Measurements from ENCODE around the gene CPAMD8. TPM values are rescaled to one million over a fixed set of nuclear protein-coding genes. Genes with fewer than 3 reads are reported as not detected.

Gene CPAMD8
- total and polyA plus RNA-seq, 11 donors: 5.2 to 49.5 (median 16.9) TPM

- peaks cover 0 to 26% (median 11%) of the 10 kb centered on the region in 12 donors for H3K4me1 ChIP-seq
- DNase-seq: peak in 1 of 5 donors; percentile 52
- H3K9me3 ChIP-seq: no peaks in the 10 kb centered on the region
- ATAC-seq: no peak
- peak overlapping the region; percentile 50 to 91 (median 74) for H3K27ac ChIP-seq
- 92 to 97% (median 94%) methylated on average over 20 to 21 of the region's 21 CpGs for WGBS, 4 donors
- intact Hi-C loops (cut with DNase I): no loop called here
- peaks cover 0 to 81% (median 66%) of the 10 kb centered on the region in 9 donors for H3K36me3 ChIP-seq
- H3K4me3 ChIP-seq: no peak overlapping the region
- TF ChIP-seq CTCF (IDR thresholded peaks at IDR 0.05) (no peak), POLR2A (IDR thresholded peaks at IDR 0.05) (no peak)
- H3K27me3 ChIP-seq: no peaks in the 10 kb centered on the region
Measured at GRCh38 chr19:16872728-16873127, 153.9 kb downstream of the CPAMD8 start.

DNA sequence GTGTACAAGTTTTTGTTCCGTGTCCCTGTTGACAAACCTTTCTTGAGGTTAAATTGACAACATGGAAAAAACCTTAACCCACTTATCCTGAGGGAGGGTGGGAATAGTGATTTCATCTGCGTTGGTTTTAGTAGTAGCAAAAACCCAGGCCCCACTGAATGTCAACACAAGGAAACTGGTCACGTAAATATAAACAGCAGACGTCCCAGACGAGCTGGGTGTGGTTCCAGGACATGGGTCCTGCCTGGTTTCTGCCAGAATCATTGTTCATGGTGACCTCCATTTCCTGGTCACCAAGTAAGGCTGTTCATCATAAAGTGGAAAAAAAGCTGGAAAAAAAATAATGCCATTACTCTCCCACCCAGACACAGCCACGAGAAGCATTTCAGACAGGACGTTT is 154.7 kb downstream of the CPAMD8 start:
- WGBS, 4 donors: 52 to 66% (median 61%) methylated on average over 7 of the region's 7 CpGs
- H3K27ac ChIP-seq: peak overlapping the region; percentile 50 to 91 (median 74)
- DNase-seq (peak in 2 of 5 donors; percentile 54), ATAC-seq (peak; percentile 26 to 81 (median 64))
- peaks cover 3 to 81% (median 66%) of the 10 kb centered on the region in 9 donors for H3K36me3 ChIP-seq
- H3K4me3 ChIP-seq: no peak overlapping the region
- H3K9me3 ChIP-seq: no peaks in the 10 kb centered on the region
- no peaks in the 10 kb centered on the region for H3K27me3 ChIP-seq
- no peak for TF ChIP-seq CTCF (IDR thresholded peaks at IDR 0.05)
- TF ChIP-seq POLR2A (IDR thresholded peaks at IDR 0.05): no peak
- intact Hi-C loops (cut with DNase I): no loop called here
- peaks cover 0 to 24% (median 8%) of the 10 kb centered on the region in 12 donors for H3K4me1 ChIP-seq

- Histone ChIP-seq H3K4me1 (peaks cover 0 to 15% (median 6%) of the 10 kb centered on the region in 12 donors), H3K9me3 (no peaks in the 10 kb centered on the region), H3K4me3 (no peak overlapping the region), H3K36me3 (peaks cover 6 to 94% (median 84%) of the 10 kb centered on the region in 9 donors), H3K27ac (peak overlapping the region in 1 of 12 donors; percentile 39), H3K27me3 (no peaks in the 10 kb centered on the region)
- intact Hi-C loops (cut with DNase I): no loop called here
- ATAC-seq (no peak), DNase-seq (peak in 1 of 5 donors; percentile 52)
- 95 to 98% (median 96%) methylated on average over 19 to 30 of the region's 30 CpGs for WGBS, 4 donors
- no peak for TF ChIP-seq POLR2A (IDR thresholded peaks at IDR 0.05)
- no peak for TF ChIP-seq CTCF (IDR thresholded peaks at IDR 0.05)
Measured at GRCh38 chr19:16869331-16869972, 157.2 kb downstream of the CPAMD8 start.

GRCh38 chr19:16868423-16869130 is 158.0 kb downstream of the CPAMD8 start:
- TF ChIP-seq CTCF (IDR thresholded peaks at IDR 0.05) (no peak), POLR2A (IDR thresholded peaks at IDR 0.05) (no peak)
- 93 to 97% (median 95%) methylated on average over 20 of the region's 20 CpGs for WGBS, 4 donors
- DNase-seq (peak in 1 of 5 donors; percentile 44), ATAC-seq (no peak)
- peaks cover 0 to 15% (median 4%) of the 10 kb centered on the region in 12 donors for H3K4me1 ChIP-seq
- no peaks in the 10 kb centered on the region for H3K9me3 ChIP-seq
- H3K36me3 ChIP-seq: peaks cover 6 to 99% (median 92%) of the 10 kb centered on the region in 9 donors
- H3K27ac ChIP-seq: no peak overlapping the region
- H3K4me3 ChIP-seq: no peak overlapping the region
- intact Hi-C loops (cut with DNase I): no loop called here
- H3K27me3 ChIP-seq: no peaks in the 10 kb centered on the region

Data from heart left ventricle (tissue), 16 donors.